HepG2 (cell line): ENCODE data around the gene SPPL3. TPM values are rescaled to one million over a fixed set of nuclear protein-coding genes. Genes with fewer than 3 reads are reported as not detected.

Experiments used
- ARID5B ChIP-seq: IDR thresholded peaks from 2 replicates; pipeline ENCODE4 v1.4.0; 2020; ENCODE audit warnings: mild to moderate bottlenecking, missing genetic modification reagents
- ATF4 ChIP-seq, 2 experiments: fragments of 450-650 bp in 1 of 2; sonication (generic) in 1 of 2; formaldehyde crosslinking; IDR thresholded peaks; 2 replicates each; pipeline versions ENCODE4 v1.5.0 to v1.8.0; 2020 to 2022; ENCODE audit warnings: mild to moderate bottlenecking in 1 of 2, missing genetic modification reagents in 1 of 2
- BCL3 ChIP-seq: sonication (generic); formaldehyde crosslinking; IDR thresholded peaks from 2 replicates; pipeline ENCODE4 v1.5.1; 2020; ENCODE audit warnings: mild to moderate bottlenecking, missing genetic modification reagents, moderate library complexity
- BCL6 ChIP-seq: IDR thresholded peaks from 2 replicates; pipeline ENCODE4 v1.6.1; 2016; ENCODE audit warnings: missing genetic modification reagents, missing compliant biosample characterization
- BRD4 ChIP-seq: sonication (generic); formaldehyde crosslinking; IDR thresholded peaks from 2 replicates; pipeline ENCODE4 v1.4.0; 2020; ENCODE audit warnings: missing genetic modification reagents
- ETV6 ChIP-seq: sonication (generic); formaldehyde crosslinking; conservative IDR thresholded peaks from 2 replicates; pipeline ENCODE4 v1.4.0; 2020; ENCODE audit warnings: missing genetic modification reagents
- GATAD2A ChIP-seq: IDR thresholded peaks from 2 replicates; pipeline ENCODE4 v1.6.1; 2016
- IRF9 ChIP-seq: sonication (generic); formaldehyde crosslinking; IDR thresholded peaks from 2 replicates; pipeline ENCODE4 v1.8.0; 2022; ENCODE audit warnings: missing genetic modification reagents, mild to moderate bottlenecking, borderline replicate concordance
- LBX2 ChIP-seq: sonication (generic); formaldehyde crosslinking; IDR thresholded peaks from 2 replicates; pipeline ENCODE4 v1.5.0; 2020; ENCODE audit warnings: missing genetic modification reagents, mild to moderate bottlenecking, borderline replicate concordance
- NFIC ChIP-seq: IDR thresholded peaks from 2 replicates; pipeline ENCODE4 v1.6.1; 2012; ENCODE audit warnings: mild to moderate bottlenecking, low read length, inconsistent platforms
- RERE ChIP-seq: IDR thresholded peaks from 2 replicates; pipeline ENCODE4 v1.6.1; 2016; ENCODE audit warnings: low read depth, missing genetic modification reagents, missing compliant biosample characterization
- SYNCRIP ChIP-seq: fragments of 200-400 bp; formaldehyde crosslinking; IDR thresholded peaks from 2 replicates; pipeline ENCODE4 v1.6.1; 2018; ENCODE audit warnings: mild to moderate bottlenecking, low read depth, low read length; ENCODE audit not compliant: insufficient read depth
- TOPORS ChIP-seq: sonication (generic); formaldehyde crosslinking; IDR thresholded peaks from 2 replicates; pipeline ENCODE4 v1.8.0; 2023; ENCODE audit warnings: mild to moderate bottlenecking, missing genetic modification reagents
- TRIM24 ChIP-seq: sonication (generic); formaldehyde crosslinking; IDR thresholded peaks from 2 replicates; pipeline ENCODE4 v1.8.0; 2022; ENCODE audit warnings: mild to moderate bottlenecking, missing genetic modification reagents
- YY1 ChIP-seq: IDR thresholded peaks from 2 replicates; pipeline ENCODE4 v1.6.1; 2011; ENCODE audit warnings: low read length, low read depth, moderate library complexity, mild to moderate bottlenecking; ENCODE audit not compliant: insufficient read depth, insufficient replicate concordance
- ZMYM4 ChIP-seq: sonication (generic); formaldehyde crosslinking; IDR thresholded peaks from 2 replicates; pipeline ENCODE4 v1.8.1; 2023; ENCODE audit warnings: mild to moderate bottlenecking, missing genetic modification reagents
- polyA plus RNA-seq, 8 experiments: library from polyadenylated mRNA; depleted of rRNA in 3 of 8; stranded (reverse) in 7 of 8; unstranded in 1 of 8; fragments of >200 nt; fragmentation: Illumina TruSeq in 4 of 8; extraction: Trizol in 4 of 8; gene quantifications; 2 replicates each; pipeline versions ENCODE4 v1.2.1 to v1.2.3, GENCODE V29; 2011 to 2016; ENCODE audit warnings: low read depth in 4 of 8, missing spikeins in 1 of 8, mixed read lengths in 1 of 8; ENCODE audit not compliant: insufficient read depth in 1 of 8
- total RNA-seq, 5 experiments: library from RNA; depleted of rRNA; stranded (reverse); fragments of >200 nt; fragmentation: Illumina TruSeq; extraction: Trizol; gene quantifications; 2 replicates each; pipeline ENCODE4 v1.2.3, GENCODE V29; 2016; ENCODE audit warnings: low read depth in 1 of 5

The SPPL3 gene
- total and polyA plus RNA-seq, 2 of the 13 experiments (the other 11 are each of a cell fraction or from before 2014, with no cell fraction given) = 8.9 to 9.1 TPM

GRCh38 chr12:120904197-120904773, at the start of gene SPPL3 (continued):
- TF ChIP-seq IRF9 (CRISPR knock-in tag) = no peak; the same call in 1 of the 2 replicates
- TF ChIP-seq TRIM24 (CRISPR knock-in tag) = 0 out of 2 replicates have a peak, but pooled peaks have one; percentile 28
- TF ChIP-seq GATAD2A (CRISPR knock-in tag) = peak; percentile 19; the same call in 1 of the 2 replicates
- no peak for TF ChIP-seq ATF4 (CRISPR knock-in tag; IDR thresholded peaks at IDR 0.05)
- no peak for TF ChIP-seq SYNCRIP
- 0 out of 2 replicates have a peak, but pooled peaks have one; percentile 56 for TF ChIP-seq ETV6 (CRISPR knock-in tag)
- no peak for TF ChIP-seq TOPORS (CRISPR knock-in tag)
- TF ChIP-seq YY1 = peak; percentile 19
- no peak for TF ChIP-seq NFIC
- TF ChIP-seq ARID5B (CRISPR knock-in tag) = peak; percentile 62
- TF ChIP-seq LBX2 = no peak
- 0 out of 2 replicates have a peak, but pooled peaks have one; percentile 20 for TF ChIP-seq BCL3 (CRISPR knock-in tag)
- TF ChIP-seq ZMYM4 (CRISPR knock-in tag) = peak; percentile 89
- no peak; the same call in 1 of the 2 replicates for TF ChIP-seq BCL6 (CRISPR knock-in tag)
- no peak for TF ChIP-seq BRD4 (CRISPR knock-in tag)
- TF ChIP-seq RERE (CRISPR knock-in tag) = 0 out of 2 replicates have a peak, but pooled peaks have one; percentile 15
